PFSK-1 (cell line): ENCODE measurements around the gene GP5.

Source experiments
- FOXP2 ChIP-seq: optimal IDR thresholded peaks from 2 replicates; pipeline ENCODE3; 2011; ENCODE audit warnings: borderline replicate concordance, control low read depth, inconsistent platforms; ENCODE audit not compliant: insufficient read depth; ENCODE audit errors: extremely low read length, extremely low read depth
- POLR2AphosphoS5 ChIP-seq: IDR thresholded peaks from 2 replicates; pipeline ENCODE4 v1.6.1; 2012; ENCODE audit warnings: low read depth, mild to moderate bottlenecking, control low read depth, low read length, moderate library complexity
- SIN3A ChIP-seq: IDR thresholded peaks from 2 replicates; pipeline ENCODE4 v1.6.1; 2012; ENCODE audit warnings: mild to moderate bottlenecking, low read length, moderate library complexity, borderline replicate concordance; ENCODE audit not compliant: insufficient read depth
- TAF1 ChIP-seq: IDR thresholded peaks from 2 replicates; pipeline ENCODE4 v1.6.1; 2012; ENCODE audit warnings: low read length, control low read depth, borderline replicate concordance; ENCODE audit not compliant: insufficient read depth
- TF ChIP-seq, protein P1 (sequence below), 2 experiments: IDR thresholded peaks; 2 replicates each; pipeline versions ENCODE4 v1.6.1 to v1.8.0; 2011 to 2012; ENCODE audit warnings: low read depth in 2 of 2, low read length in 2 of 2, control low read depth in 1 of 2, inconsistent platforms in 1 of 2, mild to moderate bottlenecking in 1 of 2, moderate library complexity in 1 of 2; ENCODE audit not compliant: insufficient read depth in 1 of 2

DNA sequence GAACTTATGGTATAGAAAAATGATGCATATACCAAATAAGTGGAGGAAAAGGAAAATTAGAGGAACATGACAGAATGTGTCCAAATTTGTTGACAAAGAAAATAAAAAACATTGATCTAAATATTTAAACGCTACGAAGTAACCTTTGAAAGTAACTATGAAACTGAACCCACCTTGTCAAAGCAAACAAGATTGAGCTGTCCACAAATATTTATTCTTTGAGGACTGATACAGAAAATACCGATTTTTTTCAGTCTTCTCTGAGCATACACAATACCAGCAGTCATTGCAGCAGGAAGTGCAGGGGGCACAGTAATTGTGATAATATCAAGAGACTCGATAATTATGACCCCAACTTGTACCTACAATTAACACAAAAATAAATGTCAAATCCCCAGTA lies 47.7 kb upstream of the GP5 start:
- TF ChIP-seq POLR2AphosphoS5 (no peak), TAF1 (no peak), FOXP2 (no peak), SIN3A (no peak)
- TF ChIP-seq, protein P1, sequence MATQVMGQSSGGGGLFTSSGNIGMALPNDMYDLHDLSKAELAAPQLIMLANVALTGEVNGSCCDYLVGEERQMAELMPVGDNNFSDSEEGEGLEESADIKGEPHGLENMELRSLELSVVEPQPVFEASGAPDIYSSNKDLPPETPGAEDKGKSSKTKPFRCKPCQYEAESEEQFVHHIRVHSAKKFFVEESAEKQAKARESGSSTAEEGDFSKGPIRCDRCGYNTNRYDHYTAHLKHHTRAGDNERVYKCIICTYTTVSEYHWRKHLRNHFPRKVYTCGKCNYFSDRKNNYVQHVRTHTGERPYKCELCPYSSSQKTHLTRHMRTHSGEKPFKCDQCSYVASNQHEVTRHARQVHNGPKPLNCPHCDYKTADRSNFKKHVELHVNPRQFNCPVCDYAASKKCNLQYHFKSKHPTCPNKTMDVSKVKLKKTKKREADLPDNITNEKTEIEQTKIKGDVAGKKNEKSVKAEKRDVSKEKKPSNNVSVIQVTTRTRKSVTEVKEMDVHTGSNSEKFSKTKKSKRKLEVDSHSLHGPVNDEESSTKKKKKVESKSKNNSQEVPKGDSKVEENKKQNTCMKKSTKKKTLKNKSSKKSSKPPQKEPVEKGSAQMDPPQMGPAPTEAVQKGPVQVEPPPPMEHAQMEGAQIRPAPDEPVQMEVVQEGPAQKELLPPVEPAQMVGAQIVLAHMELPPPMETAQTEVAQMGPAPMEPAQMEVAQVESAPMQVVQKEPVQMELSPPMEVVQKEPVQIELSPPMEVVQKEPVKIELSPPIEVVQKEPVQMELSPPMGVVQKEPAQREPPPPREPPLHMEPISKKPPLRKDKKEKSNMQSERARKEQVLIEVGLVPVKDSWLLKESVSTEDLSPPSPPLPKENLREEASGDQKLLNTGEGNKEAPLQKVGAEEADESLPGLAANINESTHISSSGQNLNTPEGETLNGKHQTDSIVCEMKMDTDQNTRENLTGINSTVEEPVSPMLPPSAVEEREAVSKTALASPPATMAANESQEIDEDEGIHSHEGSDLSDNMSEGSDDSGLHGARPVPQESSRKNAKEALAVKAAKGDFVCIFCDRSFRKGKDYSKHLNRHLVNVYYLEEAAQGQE (IDR thresholded peaks at IDR 0.05; ENCODE audit: insufficient read depth in 1 of 2, low read depth in 2 of 2, low read length in 2 of 2), result no peak
